GM19240 (cell line): ENCODE data around the gene SLC27A1.
"Not testable (repeated sequence)": the region's sequence is repeated elsewhere in the genome, so short reads cannot be mapped to it uniquely, and the experiment has no call there.

ENCODE experiments used
- DNase-seq: peaks from one replicate; pipeline ENCODE4 v3.0.0; 2011; ENCODE audit warnings: low spot score; ENCODE audit not compliant: insufficient read length

Gene SLC27A1

DNA sequence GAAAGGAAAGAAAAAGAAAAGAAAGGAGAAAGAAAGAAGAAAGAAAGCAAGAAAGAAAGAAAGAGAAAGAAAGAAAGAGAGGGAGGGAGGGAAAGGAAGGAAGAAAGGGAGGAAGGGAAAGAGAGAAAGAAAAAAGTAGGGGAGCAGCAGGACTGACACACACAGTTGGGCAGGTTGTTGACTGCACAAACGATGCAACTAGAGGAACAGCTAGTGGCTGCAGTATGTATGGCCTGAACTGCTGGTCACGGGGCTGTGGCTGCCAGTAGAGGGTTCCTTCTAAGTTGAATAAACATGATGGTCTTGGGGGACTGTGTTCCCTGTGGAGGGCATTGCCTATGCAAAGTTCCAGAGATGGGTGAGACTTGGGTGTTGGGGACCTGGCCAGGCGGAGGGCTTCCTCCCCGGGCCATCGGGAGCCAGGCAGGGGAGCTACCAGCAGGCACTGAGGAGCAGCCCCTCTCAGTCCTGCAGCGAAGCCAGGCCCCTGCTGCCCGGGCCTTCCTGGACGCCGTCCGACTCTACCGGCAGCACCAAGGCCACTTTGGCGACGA is 68.4 kb downstream of the SLC27A1 start:
- no peak for DNase-seq

DNA sequence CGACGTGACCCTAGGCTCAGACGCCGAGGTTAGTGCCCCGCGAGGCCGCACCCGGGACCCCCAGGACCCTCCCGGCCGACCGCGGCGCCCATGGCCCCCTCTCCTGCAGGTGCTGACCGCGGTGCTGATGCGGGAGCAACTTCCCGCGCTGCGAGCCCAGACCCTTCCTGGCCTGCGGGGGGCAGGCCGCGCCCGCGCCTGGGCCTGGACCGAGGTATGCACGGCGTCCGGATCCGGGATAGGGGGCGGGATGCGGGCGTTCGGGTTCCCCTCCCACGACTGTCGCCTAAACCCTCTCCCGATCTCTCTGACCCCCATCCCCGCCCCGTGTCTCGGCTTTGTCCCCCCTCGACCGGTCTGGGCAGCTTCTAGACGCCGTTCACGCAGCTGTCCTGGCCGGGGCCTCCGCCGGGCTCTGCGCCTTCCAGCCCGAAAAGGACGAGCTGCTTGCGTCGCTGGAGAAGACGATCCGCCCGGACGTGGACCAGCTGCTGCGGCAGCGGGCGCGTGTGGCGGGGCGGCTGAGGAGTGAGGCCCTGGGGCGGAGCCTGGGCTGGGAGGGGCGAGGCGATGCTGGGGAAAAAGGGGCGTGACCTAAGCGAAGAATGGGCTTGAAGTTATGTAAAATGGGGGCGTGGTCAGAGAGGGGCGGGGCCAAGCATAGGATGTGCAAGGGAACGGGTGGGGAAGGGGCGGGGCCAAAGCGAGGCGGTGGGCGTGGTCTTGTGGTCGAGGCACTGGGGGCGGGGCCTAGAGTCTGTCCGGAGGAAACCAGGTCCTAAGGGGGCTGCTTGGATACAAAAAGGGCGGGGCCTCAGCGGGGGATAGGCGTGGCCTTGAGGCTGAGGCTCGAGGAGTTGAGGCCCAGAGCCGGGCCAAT is 69.2 kb downstream of the SLC27A1 start:
- peak; percentile 82 for DNase-seq

DNA sequence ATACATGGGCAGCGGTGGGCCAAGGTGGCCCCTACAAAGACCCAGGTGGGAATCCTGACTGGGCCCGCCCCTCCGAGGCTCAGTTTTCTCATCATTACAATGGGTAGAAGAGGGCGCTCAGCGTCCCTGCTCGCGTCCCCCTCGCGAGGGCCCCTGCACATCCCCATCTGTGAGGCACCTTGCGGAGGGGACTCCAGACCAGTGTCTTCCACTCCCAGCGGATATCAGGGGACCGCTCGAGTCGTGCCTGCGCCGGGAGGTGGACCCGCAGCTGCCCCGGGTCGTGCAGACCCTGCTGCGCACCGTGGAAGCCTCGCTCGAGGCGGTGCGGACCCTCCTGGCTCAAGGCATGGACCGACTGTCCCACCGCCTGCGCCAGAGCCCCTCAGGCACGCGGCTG is 69.8 kb downstream of the SLC27A1 start:
- no peak for DNase-seq

DNA sequence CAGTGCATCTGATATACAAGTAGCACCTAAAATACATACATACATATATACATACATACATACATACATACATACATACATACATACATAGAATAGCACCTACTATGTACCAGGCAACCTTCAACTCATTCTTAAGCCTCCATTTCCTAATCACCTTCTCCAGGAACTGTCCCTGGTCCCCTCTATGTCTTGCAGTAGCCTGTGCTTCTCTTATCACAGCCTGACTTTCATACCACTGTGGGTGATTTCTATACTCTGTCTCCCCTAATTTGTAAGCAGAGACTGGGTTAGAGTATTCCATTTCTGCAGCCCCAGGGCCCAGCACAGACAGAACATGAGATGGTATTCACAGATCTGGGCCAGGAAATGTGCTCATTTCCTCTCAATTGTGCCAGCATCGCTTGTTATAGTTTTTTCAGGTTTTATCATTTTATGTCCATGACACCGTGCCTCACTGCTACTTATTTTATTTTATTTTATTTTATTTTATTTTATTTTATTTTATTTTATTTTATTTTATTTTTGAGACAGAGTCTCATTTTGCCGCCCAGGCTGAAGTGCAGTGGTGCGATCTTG is 70.9 kb downstream of the SLC27A1 start:
- DNase-seq, result no peak

DNA sequence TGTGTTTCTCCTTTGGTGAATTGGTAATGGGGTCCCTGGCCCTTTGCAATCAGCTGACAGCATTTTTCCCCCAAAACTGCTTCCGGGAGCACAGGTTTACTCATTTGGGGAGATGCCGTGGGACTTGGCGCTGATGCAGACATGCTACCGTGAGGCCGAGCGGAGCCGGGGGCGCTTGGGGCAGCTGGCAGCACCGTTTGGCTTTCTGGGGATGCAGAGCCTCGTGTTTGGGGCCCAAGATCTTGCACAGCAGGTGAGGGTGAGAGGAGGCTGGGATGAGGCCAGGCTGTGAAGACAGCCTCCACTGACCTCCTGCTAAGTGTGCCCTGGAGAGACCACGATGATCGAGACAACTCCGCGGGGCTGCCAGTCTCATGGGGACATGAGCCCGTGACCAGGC is 71.7 kb downstream of the SLC27A1 start:
- DNase-seq, result no peak

DNA sequence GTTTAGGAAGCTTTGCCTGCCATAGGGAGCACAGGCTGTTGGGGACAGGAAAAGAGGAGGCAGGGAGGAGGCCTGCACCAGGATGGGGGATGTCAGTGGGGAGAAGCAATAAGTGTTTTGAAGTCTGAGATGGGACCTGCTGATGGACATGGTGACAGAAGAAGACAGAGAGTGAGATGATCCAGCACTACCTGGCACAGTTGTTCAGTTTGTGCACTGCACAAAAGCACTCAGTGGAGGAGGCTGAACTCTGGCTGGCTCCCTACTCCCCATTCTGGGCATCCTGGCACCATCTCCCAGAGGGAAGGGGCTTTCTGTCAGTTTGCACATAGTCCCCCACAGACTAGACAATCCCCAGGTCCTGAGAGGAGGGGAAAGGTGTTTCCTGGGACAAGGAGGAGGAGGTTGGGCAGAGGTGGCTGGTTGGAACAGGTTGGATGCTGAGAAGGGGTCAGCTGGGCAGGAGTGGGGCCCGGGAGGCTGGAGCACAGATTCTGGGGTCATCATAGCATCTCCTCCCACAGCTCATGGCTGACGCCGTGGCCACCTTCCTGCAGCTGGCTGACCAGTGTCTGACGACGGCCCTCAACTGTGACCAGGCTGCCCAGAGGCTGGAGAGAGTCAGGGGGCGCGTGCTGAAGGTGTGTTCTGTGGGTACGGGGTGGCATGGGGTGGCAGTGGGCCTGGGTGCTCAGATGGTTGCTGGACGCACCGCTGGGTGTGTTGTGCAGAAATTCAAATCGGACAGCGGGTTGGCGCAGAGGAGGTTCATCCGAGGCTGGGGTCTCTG is 72.7 kb downstream of the SLC27A1 start:
- DNase-seq, result no peak

DNA sequence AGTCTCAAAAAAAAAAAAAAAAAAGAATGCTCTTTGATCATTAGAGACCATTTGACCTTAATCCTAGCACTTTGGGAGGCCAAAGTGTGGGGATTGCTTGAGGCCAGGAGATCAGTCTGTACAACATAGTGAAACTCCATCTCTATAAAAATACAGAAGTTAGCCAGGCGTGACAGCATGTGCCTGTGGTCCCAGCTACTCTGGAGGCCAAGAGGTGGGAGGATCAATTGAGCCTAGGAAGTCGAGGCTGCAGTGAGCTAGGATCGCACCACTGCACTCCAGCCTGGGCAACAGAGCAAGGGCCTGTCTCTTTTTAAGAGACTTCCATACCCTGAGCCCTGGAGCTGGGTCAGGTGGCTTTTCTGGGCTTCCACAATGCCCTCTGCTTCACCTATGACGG is 73.7 kb downstream of the SLC27A1 start:
- no peak for DNase-seq

DNA sequence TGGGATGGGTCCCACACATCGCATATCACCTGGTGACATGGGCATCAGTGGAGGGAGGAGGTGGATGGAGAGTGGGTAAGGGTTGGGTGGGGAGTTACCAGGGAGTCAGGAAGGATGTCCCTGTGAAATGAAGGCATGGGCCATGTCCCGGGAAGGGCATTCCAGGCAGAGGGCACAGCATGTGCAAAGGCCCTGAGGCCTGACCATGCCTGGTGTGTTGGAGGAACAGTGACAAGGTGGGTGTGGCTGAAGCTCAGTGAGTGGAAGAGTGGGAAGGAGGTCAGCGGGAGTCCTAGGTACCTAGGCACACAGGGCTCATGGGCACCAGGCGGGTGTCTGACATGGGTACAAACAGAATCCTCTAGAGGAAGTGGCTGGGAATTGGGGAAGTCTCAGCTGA is 74.1 kb downstream of the SLC27A1 start:
- no peak for DNase-seq

DNA sequence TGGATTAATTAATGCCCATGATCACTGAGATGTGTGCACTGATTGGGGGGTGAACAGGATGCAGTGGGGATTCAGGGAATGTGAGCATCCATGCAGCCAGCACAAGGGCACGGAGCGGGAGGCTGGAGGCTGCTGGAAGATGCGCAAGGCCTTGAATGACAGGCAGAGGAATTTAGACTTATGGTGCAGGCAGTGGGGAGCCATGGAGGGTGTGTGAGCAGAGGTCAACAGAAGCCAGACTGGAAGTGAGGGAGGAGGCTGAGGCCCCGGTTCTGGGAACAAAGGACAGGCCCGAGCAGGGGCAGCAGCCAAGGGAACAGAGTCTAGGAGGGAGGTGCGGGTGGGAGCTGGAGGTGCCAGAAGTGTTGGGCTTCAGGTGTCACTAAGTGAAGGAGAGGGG is 77.8 kb downstream of the SLC27A1 start:
- DNase-seq, result no peak

DNA sequence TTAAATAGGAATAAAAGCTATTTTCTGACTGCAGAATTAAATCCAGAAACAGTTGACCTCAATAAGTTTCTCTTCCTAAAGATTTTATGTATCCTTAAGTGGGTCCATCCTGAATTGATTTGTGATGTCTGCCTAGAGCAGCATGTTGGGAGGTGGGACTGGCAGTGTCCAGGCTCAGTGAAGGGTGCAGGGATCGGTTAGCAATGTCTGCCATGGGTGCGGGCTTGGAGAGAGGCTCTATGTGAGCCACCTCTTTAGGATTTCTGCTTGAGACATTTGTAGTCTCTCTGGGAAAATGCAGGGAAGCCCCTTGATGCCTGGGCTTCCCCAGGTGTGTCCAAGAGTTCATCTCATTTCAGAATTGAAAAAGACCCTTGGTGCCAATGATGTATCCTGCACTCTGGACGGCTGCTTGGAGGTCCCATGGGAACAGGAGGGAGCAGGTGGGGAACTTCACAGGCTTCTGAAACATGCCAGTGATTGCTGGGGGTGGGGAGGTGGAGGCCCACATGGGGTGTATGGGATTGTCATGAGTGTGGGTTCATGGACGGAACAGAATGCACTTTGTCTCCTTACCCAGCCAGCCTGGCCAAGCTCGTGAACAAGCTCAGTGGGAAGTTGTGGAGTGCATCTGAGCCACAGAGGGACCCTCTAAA is 78.9 kb downstream of the SLC27A1 start:
- no peak for DNase-seq

DNA sequence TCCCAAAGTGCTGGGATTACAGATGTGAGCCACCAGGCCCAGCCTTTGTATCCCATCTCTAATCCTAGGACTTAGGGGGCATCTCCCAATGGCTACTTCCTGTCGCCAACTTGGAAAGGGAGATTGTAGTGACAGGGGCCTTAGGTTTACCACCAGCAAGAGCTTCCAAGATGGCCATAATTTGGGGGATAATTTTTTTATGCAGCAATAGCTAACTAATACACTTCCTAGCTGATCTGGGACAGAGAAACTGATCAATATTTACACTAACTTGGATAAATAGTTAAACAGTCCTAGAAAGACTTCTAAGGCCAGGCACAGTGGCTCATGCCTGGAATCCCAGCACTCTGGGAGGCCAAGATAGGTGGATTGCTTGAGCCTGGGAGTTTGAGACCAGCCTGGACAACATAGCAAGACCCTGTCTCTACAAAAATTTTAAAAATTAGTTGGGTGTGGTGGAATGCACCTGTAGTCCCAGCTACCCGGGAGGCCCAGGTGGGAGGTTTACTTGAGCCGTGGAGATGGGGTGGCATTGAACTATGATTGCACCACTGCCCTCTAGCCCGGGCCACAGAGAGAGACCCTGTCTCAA is 79.8 kb downstream of the SLC27A1 start:
- DNase-seq, result no peak

DNA sequence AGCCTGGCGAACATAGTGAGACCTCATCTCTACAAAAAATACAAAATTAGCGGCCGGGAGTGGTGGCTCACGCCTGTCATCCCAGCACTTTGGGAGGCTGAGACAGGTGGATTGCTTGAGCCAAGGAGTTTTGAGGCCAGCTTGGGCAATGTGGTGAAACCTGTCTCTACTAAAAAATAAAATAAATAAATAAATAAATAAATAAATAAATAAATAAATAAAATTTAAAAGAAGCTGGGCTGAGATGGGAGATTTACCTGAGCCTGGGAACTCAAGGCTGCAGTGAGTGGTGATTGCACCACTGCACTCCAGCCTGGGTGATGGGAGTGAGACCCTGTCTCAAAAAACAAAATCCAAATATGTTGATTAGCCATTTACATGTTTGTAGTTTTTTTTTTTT is 82.4 kb downstream of the SLC27A1 start:
- not testable (repeated sequence) for DNase-seq

DNA sequence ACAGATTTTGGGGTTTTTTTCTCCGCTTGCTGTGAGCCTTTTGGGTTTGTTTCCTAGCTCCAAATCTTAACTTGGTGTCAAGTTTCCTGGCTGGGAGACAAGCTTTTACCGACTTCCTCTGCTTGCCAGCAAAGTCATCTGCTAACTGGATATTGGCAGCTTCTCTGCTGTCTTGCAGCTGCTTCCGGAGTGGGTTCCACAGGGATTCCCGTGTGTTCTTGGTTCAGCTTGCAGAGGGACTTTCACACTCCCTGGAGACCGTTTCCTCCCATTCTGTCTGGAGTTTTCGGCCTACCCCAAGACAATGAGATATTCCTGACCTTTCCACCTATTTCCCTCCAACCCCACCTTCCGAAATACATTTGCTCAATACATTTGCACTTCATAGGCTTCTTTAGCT is 82.9 kb downstream of the SLC27A1 start:
- no peak for DNase-seq

DNA sequence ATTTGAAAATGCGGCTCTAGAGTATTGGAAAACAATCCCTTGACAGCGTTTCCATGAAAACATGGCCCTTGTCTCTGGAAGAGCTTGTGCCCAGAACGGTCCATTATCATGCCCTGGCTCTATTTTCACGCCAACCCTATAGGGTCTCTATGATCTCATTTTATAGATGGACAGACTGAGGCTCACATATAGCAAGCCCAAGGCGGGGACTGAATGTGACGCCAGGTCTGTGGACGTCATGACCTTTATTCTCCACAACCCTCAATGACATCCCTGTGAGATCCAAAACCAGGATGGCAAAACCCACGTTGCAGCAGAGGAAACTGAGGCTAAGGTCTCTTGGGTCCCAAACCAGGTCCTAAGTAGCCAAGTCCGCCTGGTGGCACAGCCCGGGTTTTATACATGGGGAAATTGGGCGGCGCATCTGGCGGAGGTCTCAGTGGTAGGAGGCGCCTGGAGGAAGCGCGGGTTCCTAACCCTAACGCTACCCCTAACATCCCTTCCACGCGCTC is 84.7 kb downstream of the SLC27A1 start:
- DNase-seq, result no peak

DNA sequence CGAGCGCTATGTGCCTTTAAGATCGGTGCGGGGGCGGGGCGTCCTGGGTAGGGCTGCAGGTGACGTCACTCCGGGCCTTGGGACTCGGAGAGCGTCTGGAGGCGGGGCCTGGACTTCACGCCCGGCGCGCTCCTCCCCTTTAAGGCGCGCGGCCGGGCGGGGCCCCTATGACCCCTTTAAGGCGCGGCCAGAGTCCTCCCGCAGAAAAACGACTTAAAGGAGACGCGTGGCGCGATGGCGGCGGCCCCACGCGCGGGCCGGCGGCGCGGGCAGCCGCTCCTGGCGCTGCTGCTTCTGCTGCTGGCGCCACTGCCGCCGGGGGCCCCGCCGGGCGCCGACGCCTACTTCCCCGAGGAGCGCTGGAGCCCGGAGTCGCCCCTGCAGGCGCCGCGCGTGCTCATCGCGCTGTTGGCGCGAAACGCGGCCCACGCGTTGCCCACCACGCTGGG is 85.2 kb downstream of the SLC27A1 start, which contains the start of gene COLGALT1:
COLGALT1 (plus strand) TSS at position 170 of the 449 bp plus-strand sequence; CDS start at position 235, 65 bp downstream.
- DNase-seq, result peak; percentile 95
